ENCODE results near the gene ASAP2.

The ASAP2 gene

GRCh38 chr2:9359463-9359862, 152.9 kb downstream of the ASAP2 start:
- DNase-seq, result no peak

GRCh38 chr2:9360110-9360509, 153.5 kb downstream of the ASAP2 start:
- no peak for DNase-seq

- no peak for DNase-seq
Observed at GRCh38 chr2:9360701-9361100, 154.1 kb downstream of the ASAP2 start.

- DNase-seq, result no peak
Observed at GRCh38 chr2:9364373-9364772, 157.8 kb downstream of the ASAP2 start.

- DNase-seq, result no peak
Observed at GRCh38 chr2:9364791-9365497, 158.3 kb downstream of the ASAP2 start.

- no peak for DNase-seq
Observed at GRCh38 chr2:9365498-9366019, 158.9 kb downstream of the ASAP2 start.

- no peak for DNase-seq
Observed at GRCh38 chr2:9366026-9366425, 159.4 kb downstream of the ASAP2 start.

- no peak for DNase-seq
Observed at GRCh38 chr2:9370746-9371145, 164.1 kb downstream of the ASAP2 start.

GRCh38 chr2:9373047-9373446, 166.4 kb downstream of the ASAP2 start:
- peak; percentile 62 to 89 for DNase-seq

- DNase-seq, result no peak
Observed at GRCh38 chr2:9373476-9373875, 166.9 kb downstream of the ASAP2 start.

GRCh38 chr2:9374071-9374730, 167.6 kb downstream of the ASAP2 start:
- no peak for DNase-seq

- DNase-seq, result no peak
Observed at GRCh38 chr2:9375857-9376428, 169.3 kb downstream of the ASAP2 start.

- no peak for DNase-seq
Observed at GRCh38 chr2:9377461-9378097, 171.0 kb downstream of the ASAP2 start.

- no peak for DNase-seq
Observed at GRCh38 chr2:9378433-9379390, 172.1 kb downstream of the ASAP2 start.

- DNase-seq, result no peak
Observed at GRCh38 chr2:9379391-9379755, 172.8 kb downstream of the ASAP2 start.

GRCh38 chr2:9380702-9381628, 174.4 kb downstream of the ASAP2 start:
- DNase-seq, result no peak

GRCh38 chr2:9382604-9383235, 176.1 kb downstream of the ASAP2 start:
- DNase-seq, result no peak

GRCh38 chr2:9384521-9384920, 177.9 kb downstream of the ASAP2 start:
- no peak for DNase-seq

GRCh38 chr2:9385841-9386240, 179.2 kb downstream of the ASAP2 start:
- no peak for DNase-seq

GRCh38 chr2:9388199-9388681, 181.6 kb downstream of the ASAP2 start:
- no peak for DNase-seq

All from NCI-H2081 (cell line).